Measurements from ENCODE around the gene IZUMO2.
"Not testable (repeated sequence)": the region's sequence is repeated elsewhere in the genome, so short reads cannot be mapped to it uniquely, and the experiment has no call there.

The IZUMO2 gene

GRCh38 chr19:50154529-50154928 lies 8.6 kb downstream of the IZUMO2 start:
- no peaks in the 10 kb centered on the region for H3K4me1 ChIP-seq (ENCODE audit: control insufficient read depth, insufficient read depth, low read length)
- H3K4me3 ChIP-seq (ENCODE audit: low read depth, low read length) = no peak overlapping the region
- no peaks in the 10 kb centered on the region for H3K27me3 ChIP-seq (ENCODE audit: control insufficient read depth, insufficient read depth, low read length)
- H3K36me3 ChIP-seq (ENCODE audit: control insufficient read depth, insufficient read depth, low read length) = no peaks in the 10 kb centered on the region
- H3K9ac ChIP-seq (ENCODE audit: low read depth, low read length) = no peak overlapping the region
- H3K9me3 ChIP-seq (ENCODE audit: control insufficient read depth, insufficient read depth, low read length) = no peaks in the 10 kb centered on the region

GRCh38 chr19:50152578-50152977 lies 10.5 kb downstream of the IZUMO2 start:
- H3K9ac ChIP-seq (ENCODE audit: low read depth, low read length) = no peak overlapping the region
- H3K27me3 ChIP-seq (ENCODE audit: control insufficient read depth, insufficient read depth, low read length) = no peaks in the 10 kb centered on the region
- H3K4me1 ChIP-seq (ENCODE audit: control insufficient read depth, insufficient read depth, low read length) = no peaks in the 10 kb centered on the region
- H3K9me3 ChIP-seq (ENCODE audit: control insufficient read depth, insufficient read depth, low read length) = no peaks in the 10 kb centered on the region
- no peaks in the 10 kb centered on the region for H3K36me3 ChIP-seq (ENCODE audit: control insufficient read depth, insufficient read depth, low read length)
- no peak overlapping the region for H3K4me3 ChIP-seq (ENCODE audit: low read depth, low read length)

- Histone ChIP-seq H3K36me3 (ENCODE audit: control insufficient read depth, insufficient read depth, low read length) (no peaks in the 10 kb centered on the region), H3K4me1 (ENCODE audit: control insufficient read depth, insufficient read depth, low read length) (no peaks in the 10 kb centered on the region), H3K4me3 (ENCODE audit: low read depth, low read length) (peak overlapping the region; percentile 96), H3K27me3 (ENCODE audit: control insufficient read depth, insufficient read depth, low read length) (no peaks in the 10 kb centered on the region), H3K9me3 (ENCODE audit: control insufficient read depth, insufficient read depth, low read length) (no peaks in the 10 kb centered on the region), H3K9ac (ENCODE audit: low read depth, low read length) (no peak overlapping the region)
Observed at GRCh38 chr19:50148528-50148927, 14.6 kb downstream of the IZUMO2 start.

DNA sequence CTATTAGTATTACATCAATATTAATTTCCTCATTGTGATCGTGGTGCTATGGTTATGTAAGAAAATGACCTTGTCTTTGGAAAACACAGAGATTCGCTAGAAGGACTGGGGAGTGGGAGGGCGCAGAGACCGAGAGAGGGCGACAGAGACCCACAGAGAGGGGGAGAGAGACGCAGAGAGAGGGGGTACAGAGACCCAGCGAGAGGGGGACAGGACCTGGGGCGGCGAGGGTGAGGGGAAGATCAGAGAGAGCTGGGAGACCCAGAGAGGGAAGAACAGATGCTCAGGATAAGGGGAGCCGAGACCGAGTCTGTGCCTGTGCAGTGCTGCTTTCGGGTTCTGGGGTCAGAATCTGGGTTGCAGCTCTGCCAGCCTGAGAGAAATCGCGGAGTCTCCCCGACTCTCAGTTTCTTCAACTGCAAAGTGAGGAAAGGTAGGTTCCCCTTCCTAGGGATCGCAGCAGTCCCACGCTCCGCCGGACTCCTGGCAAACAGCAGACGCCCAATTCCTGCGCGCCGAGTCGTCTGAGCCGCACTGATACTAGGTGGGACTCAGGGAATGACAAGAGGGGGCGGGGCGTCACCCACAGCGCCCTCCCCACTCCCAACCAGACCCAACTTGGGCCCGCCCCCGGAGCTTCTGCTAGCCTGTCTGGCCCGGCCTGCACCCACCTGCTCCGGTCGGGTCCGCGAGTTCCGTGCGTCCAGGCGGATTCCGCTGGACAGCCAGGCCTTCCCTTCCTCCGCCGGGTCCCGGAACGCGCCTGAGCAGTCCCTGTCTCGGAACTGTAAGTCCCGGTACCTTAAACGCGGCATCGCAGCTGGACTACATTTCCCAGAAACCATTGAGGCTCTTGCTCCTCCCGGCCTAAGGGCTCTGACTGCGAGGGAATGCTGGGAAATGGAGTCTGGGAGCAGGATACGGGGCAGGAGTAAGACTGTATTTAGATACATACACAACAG lies 15.3 kb downstream of the IZUMO2 start:
- H3K27me3 ChIP-seq (ENCODE audit: control insufficient read depth, insufficient read depth, low read length) = no peaks in the 10 kb centered on the region
- H3K36me3 ChIP-seq (ENCODE audit: control insufficient read depth, insufficient read depth, low read length) = no peaks in the 10 kb centered on the region
- no peak overlapping the region for H3K9ac ChIP-seq (ENCODE audit: low read depth, low read length)
- no peaks in the 10 kb centered on the region for H3K4me1 ChIP-seq (ENCODE audit: control insufficient read depth, insufficient read depth, low read length)
- H3K9me3 ChIP-seq (ENCODE audit: control insufficient read depth, insufficient read depth, low read length) = no peaks in the 10 kb centered on the region
- H3K4me3 ChIP-seq (ENCODE audit: low read depth, low read length) = peak overlapping the region; percentile 96

DNA sequence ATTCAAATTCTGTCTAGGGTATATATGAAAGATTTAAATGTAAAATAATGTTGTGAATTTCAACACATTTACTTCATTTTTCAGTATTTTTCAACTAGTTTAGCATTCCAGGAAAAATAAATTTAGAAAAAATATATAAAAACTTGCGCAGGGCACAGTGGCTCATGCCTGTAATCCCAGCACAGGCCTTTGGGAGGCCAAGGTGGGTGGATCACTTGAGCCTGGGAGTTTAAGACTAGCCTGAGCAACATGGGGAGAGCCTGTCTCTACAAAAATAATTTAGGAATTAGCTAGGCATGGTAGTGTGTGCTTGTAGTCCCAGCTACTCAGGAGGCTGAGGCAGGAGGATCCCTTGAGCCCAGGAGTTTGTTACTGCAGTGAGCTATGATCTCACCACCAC lies 21.2 kb downstream of the IZUMO2 start:
- H3K4me3 ChIP-seq (ENCODE audit: low read depth, low read length); H3K9ac ChIP-seq (ENCODE audit: low read depth, low read length); H3K4me1 ChIP-seq (ENCODE audit: control insufficient read depth, insufficient read depth, low read length); H3K36me3 ChIP-seq (ENCODE audit: control insufficient read depth, insufficient read depth, low read length); H3K27me3 ChIP-seq (ENCODE audit: control insufficient read depth, insufficient read depth, low read length); H3K9me3 ChIP-seq (ENCODE audit: control insufficient read depth, insufficient read depth, low read length): not testable (repeated sequence)

DNA sequence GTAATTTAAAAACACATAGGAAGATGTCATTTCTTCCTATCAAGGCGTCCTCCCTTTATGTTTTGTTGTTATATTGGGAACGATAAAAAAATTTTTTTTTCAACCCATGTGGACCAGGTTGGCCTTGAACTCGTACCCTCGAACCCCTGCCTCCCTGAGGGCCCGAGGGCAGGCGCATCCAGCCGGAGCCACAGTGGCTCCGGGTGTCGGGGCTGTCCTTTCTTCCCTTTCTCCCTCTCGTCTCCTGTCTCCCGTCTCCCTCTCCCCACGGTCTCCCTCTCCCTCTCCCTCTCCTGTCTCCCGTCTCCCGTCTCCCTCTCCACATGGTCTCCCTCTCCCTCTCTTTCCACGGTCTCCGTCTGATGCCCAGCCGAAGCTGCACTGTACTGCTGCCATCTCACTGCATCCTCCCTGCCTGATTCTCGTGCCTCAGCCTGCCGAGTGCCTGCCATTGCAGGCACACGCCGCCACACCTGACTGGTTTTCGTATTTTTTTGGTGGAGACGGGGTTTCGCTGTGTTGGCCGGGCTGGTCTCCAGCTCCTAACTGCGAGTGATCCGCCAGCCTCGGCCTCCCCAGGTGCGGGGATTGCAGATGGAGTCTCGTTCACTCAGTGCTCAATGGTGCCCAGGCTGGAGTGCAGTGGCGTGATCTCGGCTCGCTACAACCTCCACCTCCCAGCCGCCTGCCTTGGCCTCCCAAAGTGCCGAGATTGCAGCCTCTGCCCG lies 22.8 kb downstream of the IZUMO2 start:
- H3K36me3 ChIP-seq (ENCODE audit: control insufficient read depth, insufficient read depth, low read length); H3K4me3 ChIP-seq (ENCODE audit: low read depth, low read length); H3K9ac ChIP-seq (ENCODE audit: low read depth, low read length); H3K27me3 ChIP-seq (ENCODE audit: control insufficient read depth, insufficient read depth, low read length); H3K9me3 ChIP-seq (ENCODE audit: control insufficient read depth, insufficient read depth, low read length); H3K4me1 ChIP-seq (ENCODE audit: control insufficient read depth, insufficient read depth, low read length): not testable (repeated sequence)

DNA sequence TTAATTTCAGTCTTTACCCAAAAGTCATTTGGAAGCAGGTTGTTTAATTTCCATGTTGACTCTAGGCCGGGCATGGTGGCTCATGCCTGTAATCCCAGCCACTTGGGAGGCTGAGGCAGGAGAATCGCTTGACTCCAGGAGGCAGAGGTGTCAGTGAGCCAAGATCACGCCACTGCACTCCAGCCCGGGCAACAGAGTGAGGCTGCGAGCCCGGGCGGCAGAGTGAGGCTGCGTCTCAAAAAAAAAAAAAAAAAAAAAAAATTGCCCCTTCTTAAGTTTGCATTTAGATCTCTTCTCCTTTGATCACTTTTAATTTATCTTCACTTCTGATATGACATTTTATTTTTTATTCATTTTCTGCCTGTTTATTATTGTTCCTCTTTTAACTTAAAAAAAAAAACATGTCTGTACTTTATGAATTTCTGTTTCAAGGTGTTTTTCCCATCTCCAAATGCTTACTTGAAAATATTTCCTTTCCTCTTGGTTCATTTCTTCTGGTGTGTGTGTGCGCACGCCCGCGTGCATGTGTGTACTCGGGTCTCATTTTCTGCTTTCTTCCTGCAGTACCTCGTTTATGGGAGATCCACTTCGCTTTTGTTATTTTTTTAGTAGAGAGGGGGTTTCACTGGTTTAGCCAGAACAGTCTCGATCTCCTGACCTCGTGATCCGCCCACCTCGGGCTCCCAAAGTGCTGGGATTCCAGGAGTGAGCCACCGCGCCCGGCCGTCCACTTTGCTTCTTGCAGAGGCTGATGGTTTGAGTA lies 26.3 kb downstream of the IZUMO2 start:
- H3K36me3 ChIP-seq (ENCODE audit: control insufficient read depth, insufficient read depth, low read length); H3K27me3 ChIP-seq (ENCODE audit: control insufficient read depth, insufficient read depth, low read length); H3K9ac ChIP-seq (ENCODE audit: low read depth, low read length); H3K4me3 ChIP-seq (ENCODE audit: low read depth, low read length); H3K9me3 ChIP-seq (ENCODE audit: control insufficient read depth, insufficient read depth, low read length); H3K4me1 ChIP-seq (ENCODE audit: control insufficient read depth, insufficient read depth, low read length): not testable (repeated sequence)

- H3K27me3 ChIP-seq (ENCODE audit: control insufficient read depth, insufficient read depth, low read length); H3K36me3 ChIP-seq (ENCODE audit: control insufficient read depth, insufficient read depth, low read length); H3K4me3 ChIP-seq (ENCODE audit: low read depth, low read length); H3K9me3 ChIP-seq (ENCODE audit: control insufficient read depth, insufficient read depth, low read length); H3K4me1 ChIP-seq (ENCODE audit: control insufficient read depth, insufficient read depth, low read length); H3K9ac ChIP-seq (ENCODE audit: low read depth, low read length): not testable (repeated sequence)
Observed at GRCh38 chr19:50135856-50136602, 27.1 kb downstream of the IZUMO2 start.

GRCh38 chr19:50134777-50135719 lies 28.0 kb downstream of the IZUMO2 start:
- not testable (repeated sequence) for H3K9ac ChIP-seq (ENCODE audit: low read depth, low read length); H3K4me3 ChIP-seq (ENCODE audit: low read depth, low read length); H3K27me3 ChIP-seq (ENCODE audit: control insufficient read depth, insufficient read depth, low read length); H3K36me3 ChIP-seq (ENCODE audit: control insufficient read depth, insufficient read depth, low read length); H3K9me3 ChIP-seq (ENCODE audit: control insufficient read depth, insufficient read depth, low read length); H3K4me1 ChIP-seq (ENCODE audit: control insufficient read depth, insufficient read depth, low read length)

GRCh38 chr19:50133518-50134492 lies 29.3 kb downstream of the IZUMO2 start:
- H3K4me1 ChIP-seq (ENCODE audit: control insufficient read depth, insufficient read depth, low read length); H3K9ac ChIP-seq (ENCODE audit: low read depth, low read length); H3K9me3 ChIP-seq (ENCODE audit: control insufficient read depth, insufficient read depth, low read length); H3K4me3 ChIP-seq (ENCODE audit: low read depth, low read length); H3K27me3 ChIP-seq (ENCODE audit: control insufficient read depth, insufficient read depth, low read length); H3K36me3 ChIP-seq (ENCODE audit: control insufficient read depth, insufficient read depth, low read length): not testable (repeated sequence)
